ENCODE data around the gene SKOR1.

Gene SKOR1, protein sequence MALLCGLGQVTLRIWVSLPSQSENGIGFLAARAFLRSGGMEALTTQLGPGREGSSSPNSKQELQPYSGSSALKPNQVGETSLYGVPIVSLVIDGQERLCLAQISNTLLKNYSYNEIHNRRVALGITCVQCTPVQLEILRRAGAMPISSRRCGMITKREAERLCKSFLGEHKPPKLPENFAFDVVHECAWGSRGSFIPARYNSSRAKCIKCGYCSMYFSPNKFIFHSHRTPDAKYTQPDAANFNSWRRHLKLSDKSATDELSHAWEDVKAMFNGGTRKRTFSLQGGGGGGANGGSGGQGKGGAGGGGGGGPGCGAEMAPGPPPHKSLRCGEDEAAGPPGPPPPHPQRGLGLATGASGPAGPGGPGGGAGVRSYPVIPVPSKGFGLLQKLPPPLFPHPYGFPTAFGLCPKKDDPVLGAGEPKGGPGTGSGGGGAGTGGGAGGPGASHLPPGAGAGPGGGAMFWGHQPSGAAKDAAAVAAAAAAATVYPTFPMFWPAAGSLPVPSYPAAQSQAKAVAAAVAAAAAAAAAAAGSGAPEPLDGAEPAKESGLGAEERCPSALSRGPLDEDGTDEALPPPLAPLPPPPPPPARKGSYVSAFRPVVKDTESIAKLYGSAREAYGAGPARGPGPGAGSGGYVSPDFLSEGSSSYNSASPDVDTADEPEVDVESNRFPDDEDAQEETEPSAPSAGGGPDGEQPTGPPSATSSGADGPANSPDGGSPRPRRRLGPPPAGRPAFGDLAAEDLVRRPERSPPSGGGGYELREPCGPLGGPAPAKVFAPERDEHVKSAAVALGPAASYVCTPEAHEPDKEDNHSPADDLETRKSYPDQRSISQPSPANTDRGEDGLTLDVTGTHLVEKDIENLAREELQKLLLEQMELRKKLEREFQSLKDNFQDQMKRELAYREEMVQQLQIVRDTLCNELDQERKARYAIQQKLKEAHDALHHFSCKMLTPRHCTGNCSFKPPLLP

DNA sequence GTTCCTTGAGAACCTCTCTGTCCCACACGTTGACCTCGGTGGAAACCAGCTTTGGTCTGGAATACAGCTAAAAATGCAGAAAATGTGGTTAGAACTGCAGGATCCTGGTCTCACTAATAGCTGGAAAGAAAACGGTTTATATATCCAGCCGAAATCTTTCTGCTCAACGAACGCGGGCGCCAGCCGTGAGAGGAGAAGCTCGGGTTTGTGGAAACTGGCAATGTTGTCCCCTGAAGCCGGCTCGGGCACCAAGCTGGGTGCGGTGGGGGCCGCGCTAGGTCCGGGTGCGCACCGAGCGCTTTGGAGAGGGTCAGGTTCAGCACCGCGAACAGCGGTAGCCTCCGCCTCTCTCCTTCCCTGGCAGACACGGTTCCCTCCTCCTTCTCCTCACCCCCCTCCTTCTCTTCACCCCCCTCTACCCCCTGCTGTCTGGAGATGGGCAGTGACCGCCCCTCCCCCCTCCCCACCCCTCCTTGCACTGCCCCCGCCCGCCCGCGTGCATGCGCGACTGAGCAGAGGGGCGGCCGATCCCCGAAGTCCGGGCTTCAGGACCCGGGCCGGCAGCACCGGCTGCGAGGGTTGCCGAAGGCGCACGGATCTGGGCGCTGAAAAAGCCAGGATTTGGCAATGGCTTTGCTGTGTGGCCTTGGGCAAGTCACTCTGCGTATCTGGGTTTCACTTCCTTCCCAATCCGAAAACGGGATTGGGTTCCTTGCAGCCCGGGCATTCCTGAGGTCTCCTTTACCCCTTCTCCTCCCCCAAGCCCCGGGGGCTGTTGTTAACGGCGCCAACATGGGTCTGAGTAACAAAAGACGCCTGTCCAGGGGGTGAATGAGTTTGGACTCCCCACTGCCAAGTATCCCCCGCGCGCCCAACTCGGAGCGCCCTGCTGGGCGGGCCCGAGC is at the start of gene SKOR1:
Gene SKOR1, plus strand, starts transcription at position 534 of the 905 bp plus-strand sequence. Its CDS starts 94 bp downstream, at position 628.
- no peak for DNase-seq (ENCODE audit: low read depth)

GRCh38 chr15:67775998-67776397 is 49.3 kb upstream of the SKOR1 start:
- no peak for DNase-seq (ENCODE audit: low read depth)

GRCh38 chr15:67776600-67776999 is 48.7 kb upstream of the SKOR1 start:
- DNase-seq (ENCODE audit: low read depth) = no peak

DNA sequence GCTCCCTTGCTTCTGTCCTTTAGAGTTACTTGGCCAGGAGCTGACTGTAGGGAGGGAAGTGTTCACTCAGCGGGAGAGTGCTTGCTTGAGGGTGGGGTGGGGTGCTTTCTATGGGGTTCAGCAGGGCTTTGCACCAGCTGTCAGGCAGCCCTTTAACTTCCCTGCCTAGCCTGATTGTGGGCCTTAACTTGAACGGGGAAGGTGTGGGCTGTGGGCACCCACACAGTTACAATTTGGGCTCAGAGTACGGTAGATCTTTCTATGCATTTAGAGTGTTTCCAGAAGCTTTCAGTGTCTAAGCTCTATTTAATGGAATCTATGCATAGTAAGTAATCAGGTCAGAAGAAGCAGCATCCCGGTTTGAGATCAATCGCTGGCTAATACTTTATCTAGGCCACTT is 48.2 kb upstream of the SKOR1 start:
- no peak for DNase-seq (ENCODE audit: low read depth)

DNA sequence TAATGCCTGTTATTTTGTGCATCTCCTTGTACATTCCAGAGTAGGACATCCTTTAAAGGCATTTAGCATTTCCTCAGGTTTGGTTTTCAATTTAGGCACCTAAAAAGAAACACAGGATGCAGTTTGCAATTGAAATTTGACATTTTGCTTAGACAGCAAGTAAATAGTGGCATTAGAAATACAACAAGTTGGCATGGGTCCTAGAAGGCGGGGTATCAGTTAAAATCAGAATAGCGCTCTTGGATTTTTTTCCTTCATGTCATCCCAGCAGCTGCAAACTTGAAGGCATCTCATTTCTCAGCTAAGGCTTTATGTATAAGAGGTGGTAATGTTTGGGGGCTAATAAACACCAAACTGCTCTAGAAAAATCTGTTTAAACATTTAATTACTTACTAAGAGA is 47.5 kb upstream of the SKOR1 start:
- no peak for DNase-seq (ENCODE audit: low read depth)

DNA sequence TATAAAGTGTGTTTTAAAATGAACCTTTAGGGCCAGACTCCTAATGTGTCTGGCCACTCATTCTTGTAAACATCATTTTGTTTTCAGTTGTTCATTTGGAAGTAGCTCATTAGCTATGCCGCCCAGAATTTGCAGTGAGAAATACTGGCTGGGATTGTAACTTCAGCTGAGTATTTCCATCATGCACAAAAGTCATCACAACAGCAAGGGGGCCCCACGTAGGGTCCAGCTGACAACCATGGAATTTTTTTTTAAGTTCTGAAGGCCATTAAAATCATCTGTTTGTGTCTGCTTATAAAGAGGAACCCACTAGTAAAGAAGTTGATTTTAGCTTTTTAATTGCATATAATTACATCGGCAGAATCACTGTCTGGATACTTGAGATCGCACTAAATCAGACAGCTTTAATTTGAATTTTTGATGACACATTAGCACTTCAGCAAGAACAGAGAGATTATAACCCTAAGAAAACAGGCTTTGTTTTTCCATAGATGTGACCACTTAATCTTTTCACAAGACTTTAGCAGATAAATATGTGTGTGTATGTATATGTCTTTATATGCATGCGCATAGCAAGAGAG is 46.3 kb upstream of the SKOR1 start:
- no peak for DNase-seq (ENCODE audit: low read depth)

DNA sequence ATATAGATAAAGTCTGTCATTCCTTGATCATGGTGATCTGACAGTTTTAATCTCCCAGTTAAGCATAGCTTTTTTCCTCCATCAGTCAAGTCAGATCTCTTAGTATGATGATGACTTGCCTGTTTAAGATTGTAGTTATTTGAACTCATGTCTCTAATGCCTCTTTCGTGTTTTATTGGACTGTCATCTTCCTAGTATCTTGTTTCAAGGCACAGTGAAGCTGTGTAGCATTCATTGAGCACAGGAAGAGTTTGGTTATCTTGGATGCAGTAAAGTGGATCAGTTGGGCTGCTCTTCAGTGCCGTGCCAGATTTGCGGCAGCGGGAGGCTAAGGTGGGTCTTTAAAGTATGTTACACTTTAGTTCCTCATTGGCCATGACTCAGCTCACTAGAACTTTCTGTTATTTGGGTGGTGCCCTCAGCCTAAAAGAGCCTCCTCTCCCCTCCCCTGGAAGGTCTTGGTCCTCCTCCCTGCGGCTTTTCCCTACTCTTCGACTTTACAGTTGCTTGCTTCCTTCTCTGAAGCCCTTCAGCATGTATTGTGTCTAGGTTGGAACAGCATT is 45.7 kb upstream of the SKOR1 start:
- no peak for DNase-seq (ENCODE audit: low read depth)

GRCh38 chr15:67781061-67781460 is 44.2 kb upstream of the SKOR1 start:
- no peak for DNase-seq (ENCODE audit: low read depth)

GRCh38 chr15:67781907-67782690 is 43.2 kb upstream of the SKOR1 start:
- no peak for DNase-seq (ENCODE audit: low read depth)

DNA sequence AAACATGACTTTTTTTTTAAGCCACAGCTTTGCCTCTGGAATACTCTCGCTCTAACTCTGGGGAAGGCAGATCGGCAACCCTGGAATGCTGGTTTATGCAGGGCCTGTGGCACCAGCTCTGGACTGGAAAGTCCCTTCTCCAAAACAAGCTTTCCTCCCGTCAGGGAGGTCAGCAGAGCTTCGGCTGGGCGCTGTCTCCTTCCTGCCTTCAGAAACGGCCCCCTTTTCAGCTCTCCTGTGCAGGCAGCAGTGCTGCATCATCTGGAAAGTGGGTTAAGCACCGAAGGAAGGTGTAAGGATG is 42.7 kb upstream of the SKOR1 start:
- no peak for DNase-seq (ENCODE audit: low read depth)

- no peak for DNase-seq (ENCODE audit: low read depth)
Observed at GRCh38 chr15:67783303-67783702, 42.0 kb upstream of the SKOR1 start.

- no peak for DNase-seq (ENCODE audit: low read depth)
Observed at GRCh38 chr15:67784090-67784781, 41.1 kb upstream of the SKOR1 start.

DNA sequence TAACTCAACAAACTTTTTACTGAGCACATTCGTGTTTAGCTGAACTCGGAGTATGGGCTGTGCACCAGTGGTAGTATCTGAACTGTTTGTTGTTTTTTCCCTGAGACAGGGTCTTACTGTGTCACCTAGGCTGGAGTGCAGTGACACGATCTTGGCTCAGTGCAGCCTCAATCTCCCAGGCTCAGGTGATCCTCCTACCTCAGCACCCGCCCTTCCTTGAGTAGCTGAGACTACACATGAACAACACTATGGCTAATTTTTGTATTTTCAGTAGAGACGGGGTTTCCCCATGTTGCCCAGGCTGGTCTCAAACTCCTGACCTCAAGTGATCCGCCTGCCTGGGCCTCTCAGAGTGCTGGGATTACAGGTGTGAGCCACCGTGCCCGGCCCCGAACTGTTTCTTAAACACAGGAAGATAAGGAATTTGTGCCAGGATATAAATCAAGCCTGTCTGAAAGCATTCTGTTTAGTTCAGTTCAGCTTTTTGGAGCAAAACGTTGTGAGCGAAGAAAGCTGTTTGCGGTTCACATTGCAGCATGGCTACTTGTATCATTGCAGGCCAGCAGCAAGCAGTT is 40.4 kb upstream of the SKOR1 start:
- no peak for DNase-seq (ENCODE audit: low read depth)

DNA sequence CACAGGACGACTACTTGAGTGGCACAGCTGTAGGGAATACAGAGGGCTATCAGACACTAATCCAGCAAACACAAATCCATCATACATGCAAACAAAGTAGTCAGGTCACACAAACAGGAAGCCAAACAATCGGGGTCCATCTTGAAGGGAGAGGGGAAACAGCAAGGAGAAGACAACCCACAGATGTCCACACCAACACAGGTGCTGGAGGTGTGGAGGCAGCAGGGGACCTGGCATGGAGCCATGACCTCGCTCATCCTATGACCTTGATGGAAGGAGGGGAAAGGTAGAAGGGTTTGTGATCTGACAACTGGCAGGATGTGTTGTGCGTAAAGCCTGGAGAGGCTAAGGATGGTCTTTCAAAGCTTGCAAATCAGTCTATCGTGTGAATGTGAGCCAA is 39.9 kb upstream of the SKOR1 start:
- no peak for DNase-seq (ENCODE audit: low read depth)

GRCh38 chr15:67786646-67787045 is 38.7 kb upstream of the SKOR1 start:
- DNase-seq (ENCODE audit: low read depth) = no peak

DNA sequence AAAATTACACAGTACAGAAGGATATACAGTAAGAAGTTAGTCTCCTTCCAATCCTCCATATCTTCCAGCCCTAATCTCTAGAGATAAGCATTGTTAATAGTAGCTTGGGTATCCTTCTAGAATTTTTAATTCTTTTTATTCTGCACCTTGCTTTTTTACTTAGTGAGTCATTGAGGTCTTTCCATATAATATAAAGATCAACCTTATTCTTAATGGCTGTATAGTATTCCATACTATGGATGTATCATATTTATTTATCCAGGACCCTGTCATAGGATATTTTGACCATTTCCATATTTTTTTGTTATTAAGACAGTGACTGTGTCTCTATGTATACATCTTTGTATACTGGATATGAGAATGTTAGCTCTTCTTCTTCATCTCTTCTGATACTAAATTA is 36.3 kb upstream of the SKOR1 start:
- DNase-seq (ENCODE audit: low read depth) = no peak

- DNase-seq (ENCODE audit: low read depth) = no peak
Observed at GRCh38 chr15:67790610-67791319, 34.5 kb upstream of the SKOR1 start.

DNA sequence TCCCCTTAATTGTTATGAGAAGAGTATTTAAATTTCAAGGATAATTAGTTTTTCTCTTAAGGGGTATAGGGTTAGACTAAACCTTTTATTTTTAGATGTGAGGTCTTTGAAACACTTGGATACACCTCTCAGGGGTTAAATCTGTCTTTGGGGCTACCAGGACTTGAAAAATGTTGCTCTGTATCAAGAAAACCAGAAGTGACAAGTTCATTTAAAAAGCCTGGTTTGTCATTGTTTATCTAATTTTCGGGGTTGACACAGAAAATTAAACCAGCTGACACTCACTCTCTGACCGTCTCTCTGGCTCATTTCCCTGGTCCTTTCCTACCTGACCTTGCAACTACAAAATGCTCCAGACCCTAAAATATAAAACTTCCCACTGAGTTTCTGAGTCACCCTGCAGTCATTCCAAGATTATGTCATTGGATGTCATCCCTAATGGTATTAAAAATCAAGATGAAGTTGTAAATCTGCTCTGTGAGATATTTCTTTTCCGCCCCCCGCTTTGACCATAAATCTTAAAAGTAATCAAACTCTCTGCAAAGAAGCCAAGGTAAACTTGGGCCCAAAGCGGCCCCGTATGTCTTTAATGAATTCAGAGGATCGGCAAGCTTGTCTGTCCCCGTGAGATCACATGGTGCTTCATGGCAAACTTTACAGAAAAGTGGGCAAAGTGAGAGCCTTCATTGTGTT is 32.9 kb upstream of the SKOR1 start:
- no peak for DNase-seq (ENCODE audit: low read depth)
